COLO668 (cell line): Measurements from ENCODE around the gene ZNF609.

Experiments used
- DNase-seq: peaks from one replicate; lab custom pipeline; 2025; ENCODE audit not compliant: unreplicated experiment; lab: John Stamatoyannopoulos, UW

ZNF609 gene

DNA sequence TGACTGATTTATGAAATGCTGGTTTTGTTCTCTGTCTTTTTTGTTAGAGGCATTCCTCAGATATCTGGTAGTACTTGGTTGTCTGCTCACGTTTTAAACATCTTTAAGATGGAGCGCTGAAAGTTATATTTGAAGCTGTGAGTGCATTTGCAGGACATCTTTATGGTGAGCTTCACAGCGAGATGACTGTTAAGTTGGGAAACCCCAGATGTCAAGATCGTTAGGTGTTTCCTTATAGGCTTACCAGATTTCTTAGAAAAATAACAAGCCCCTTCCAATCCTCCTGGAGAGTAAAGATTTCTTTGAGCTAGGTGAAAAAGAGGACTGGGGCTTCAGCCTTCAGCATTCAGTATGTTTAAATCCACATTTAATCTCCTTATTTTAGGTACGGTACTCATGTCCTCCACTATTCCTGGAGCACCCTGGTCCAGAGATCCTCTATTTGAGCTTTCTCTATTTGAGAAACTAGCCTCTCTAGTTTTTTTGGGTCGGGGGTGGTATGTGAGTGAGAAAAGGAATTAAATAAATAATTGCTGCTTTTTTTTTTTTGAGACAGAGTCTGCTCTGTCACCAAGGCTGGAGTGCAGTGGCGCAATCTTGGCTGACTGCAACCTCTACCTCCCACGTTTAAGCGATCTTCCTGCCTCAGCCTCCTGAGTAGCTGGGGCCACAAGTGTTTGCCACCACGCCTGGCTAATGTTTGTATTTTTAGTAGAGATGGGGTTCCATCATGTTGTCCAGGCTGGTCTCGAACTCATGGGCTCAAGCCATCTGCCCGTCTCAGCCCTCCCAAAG is 72.3 kb downstream of the ZNF609 start:
- no peak for DNase-seq

DNA sequence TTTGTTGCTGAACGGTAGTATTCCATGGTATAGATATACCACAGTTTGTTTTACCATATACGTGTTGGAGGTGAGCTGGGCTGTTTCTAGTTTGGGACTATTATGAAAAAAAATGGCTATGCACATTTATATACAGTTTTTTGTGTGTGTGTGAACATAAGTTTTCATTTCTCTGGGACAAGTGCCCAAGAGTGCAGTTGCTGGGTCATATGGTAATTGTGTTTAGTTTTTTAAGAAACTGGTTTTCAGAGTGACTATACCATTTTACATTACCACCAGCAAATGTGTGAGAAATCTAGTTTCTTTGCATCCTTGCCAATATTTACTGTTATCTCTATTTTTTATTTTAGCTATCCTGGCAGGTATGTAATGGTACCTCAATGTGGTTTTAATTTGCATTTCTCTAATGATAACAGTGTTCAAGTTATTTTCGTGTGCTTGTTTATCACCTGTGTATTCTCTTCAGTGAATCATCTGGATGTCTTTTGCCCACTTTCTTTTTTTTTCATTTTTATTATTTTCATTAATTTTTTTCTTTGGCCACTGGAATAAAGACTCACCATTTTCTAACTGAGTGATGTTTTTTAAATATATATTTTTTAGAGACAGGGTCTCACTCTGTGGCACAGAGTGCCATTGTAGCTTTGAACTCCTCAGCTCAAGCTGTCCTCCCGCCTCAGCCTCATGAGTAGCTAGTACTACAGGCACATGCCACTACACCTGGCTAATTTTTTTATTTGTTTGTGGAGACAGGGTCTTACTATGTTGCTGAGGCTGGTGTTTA is 75.3 kb downstream of the ZNF609 start:
- no peak for DNase-seq

DNA sequence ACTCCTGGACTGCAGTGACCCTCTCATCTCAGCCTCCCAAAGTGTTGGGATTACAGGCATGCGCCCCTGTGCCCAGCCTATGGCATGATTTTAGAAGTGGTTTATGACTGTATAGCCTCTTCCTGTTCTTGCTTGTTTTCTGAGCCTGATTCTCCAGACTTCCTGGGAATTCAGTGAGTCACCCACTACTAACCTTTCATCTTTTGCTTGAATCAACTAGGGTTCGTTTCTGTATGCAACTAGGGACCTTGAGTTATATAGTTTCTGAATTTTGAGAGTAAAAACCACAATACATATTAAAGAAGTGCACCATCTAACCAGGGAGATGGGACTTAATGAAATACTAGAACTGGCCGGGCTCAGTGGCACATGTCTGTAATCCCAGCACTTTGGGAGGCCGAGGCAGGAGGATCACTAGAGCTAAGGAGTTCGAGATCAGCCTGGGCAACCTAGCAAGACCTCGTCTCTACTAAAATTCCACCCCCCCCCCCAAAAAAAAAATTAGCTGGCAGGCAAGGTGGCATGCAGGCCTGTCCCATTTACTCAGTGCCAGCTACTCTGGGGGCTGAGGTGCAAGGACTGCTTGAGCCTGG is 76.0 kb downstream of the ZNF609 start:
- no peak for DNase-seq

DNA sequence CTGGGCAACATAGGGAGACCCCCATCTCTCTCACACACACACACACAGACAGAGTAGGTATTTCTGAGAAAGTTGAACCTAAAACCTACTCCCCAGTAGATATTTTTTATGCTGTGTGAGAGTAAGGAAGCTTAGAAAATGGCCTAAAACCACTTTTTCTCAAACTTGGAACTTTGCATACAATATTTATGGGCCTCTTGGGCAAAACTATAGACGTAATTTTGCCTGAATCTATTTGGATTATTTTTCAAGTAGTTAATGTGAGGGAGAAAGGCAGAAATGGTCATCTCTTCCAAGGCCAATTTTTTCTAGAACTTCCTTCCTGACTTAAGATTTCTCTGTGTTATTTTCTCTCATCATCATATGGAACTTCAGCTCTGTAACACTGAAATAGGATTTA is 81.7 kb downstream of the ZNF609 start:
- DNase-seq, result no peak

DNA sequence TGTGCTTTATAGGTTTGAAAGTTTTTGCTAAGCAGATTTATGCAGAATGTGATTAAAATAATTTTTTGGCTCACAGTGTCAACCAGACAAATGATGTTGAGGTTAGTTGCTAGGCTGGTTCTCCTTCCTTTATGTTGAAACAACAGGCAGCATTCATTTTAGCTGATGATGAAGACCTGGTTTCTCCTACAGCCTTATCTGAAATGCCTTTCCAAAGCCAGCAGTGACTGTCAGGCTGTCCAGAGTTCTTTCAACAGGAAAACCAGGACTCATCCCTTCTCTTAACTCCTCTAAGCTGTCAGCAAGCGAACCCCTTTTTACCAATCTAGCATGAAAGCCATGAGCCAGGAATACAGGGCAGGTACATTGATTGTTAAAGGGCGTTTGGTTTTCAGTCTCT is 84.1 kb downstream of the ZNF609 start:
- no peak for DNase-seq

DNA sequence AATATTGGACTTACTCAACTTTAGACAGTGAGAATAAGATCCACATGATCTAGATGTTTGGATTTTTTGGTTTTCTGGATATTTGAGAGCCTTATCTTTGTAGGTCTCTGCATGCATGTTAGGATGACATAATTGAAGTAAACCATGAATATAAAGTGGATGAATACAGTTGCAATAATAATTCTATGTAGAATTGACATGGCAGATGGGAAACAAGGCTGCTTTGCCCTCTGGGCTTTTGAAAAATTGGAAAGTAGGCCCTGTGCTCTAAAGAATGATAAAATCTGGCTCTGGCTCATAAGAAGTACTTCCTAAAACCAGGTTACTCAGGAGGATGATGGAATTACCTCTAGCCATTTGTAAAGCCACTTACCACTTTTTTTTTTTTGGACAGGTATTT is 86.9 kb downstream of the ZNF609 start:
- no peak for DNase-seq

DNA sequence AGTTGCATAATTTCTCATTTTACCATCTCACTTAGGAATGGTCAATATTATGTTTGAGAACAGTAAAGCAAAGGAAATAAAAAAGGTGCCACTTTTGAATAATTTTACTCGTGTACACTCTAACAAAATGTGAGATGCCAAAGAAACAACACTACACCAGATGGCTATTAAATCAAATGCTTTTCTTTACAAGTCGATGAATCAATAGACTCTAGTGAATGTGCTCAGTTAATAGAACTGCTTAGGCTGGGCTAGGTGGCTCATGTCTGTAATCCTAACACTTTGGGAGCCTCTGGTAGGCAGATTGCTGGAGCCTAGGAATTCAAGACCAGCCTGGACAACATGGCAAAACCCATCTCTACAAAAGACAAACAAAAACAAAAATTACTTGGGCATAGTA is 87.9 kb downstream of the ZNF609 start:
- DNase-seq, result no peak

DNA sequence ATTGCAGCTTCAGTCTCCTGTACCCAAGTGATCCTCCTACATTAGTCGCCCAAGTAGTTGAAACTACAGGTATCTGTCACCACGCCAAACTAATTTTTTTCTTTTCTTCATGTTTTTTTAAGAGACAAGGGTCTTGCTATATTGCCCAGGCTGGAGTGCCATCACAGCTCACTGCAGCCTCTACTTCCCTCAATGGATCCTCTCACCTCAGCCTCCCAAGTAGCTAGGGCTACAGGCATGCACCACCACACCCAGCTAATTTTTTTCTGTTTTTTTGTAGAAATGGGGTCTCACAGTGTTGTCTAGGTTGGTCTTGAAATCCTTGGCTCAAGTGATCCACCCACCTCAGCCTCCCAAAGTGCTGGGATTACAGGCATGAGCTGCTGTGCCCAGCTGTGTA is 89.5 kb downstream of the ZNF609 start:
- no peak for DNase-seq

DNA sequence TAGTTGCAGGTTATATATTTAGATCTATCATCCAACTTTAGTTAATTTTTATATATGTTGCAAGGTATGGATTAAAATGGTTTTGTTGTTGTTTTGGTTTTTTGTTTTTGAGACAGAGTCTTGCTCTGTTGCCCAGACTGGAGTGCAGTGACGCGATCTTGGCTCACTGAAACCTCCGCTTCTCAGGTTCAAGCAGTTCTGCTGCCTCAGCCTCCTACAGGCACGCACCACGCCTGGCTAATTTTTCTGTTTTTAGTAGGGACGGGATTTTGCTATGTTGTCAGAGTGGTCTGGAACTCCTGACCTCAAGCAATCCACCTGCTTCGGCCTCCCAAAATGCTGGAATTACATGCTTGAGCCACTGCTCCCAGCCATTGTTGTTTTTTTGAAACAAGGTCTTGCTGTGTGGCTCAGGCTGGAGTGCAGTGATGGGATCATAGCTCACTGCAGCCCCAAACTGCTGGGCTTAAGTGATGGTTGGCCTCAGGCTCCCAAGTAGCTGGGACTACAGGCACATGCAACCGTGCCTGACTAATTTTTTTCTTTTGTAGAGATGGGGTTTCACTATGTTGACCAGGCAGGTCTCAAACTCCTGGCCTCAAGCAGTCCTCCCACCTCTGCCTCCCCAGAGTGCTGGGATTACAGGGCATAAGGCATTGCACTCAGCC is 92.0 kb downstream of the ZNF609 start:
- DNase-seq, result no peak

DNA sequence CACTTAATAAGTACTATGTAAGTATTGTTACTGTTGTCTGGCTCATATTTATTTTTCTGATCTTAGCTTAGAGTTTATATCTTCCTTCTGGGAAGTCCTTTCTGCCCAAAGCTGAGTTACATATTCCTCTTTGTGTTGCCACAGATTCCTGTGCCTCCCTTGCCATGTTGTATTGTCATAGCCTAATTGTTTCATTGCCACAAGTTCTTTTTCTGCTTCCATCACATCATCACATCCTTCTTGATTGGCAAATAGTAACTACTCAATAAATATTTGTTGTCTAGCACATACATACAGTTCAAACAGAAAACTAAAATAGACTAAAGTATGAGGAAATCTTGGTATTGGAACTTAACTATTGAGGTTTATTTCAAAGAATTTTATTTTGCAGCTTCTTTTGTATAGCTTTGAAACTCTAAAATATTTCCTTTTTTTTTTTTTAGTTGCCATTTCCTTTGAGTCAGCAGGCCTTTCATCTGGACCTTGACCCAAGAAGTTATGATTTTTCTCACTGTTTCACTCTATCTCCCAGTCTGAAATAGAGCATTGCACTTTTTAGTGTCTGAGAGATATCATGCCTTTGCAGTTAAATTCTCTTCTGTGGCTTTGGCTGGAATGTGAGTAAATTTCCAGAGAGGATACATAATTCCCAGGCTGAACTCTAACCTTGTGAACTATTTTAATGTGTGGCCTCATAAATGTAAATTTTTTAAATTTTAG is 98.2 kb downstream of the ZNF609 start:
- no peak for DNase-seq

DNA sequence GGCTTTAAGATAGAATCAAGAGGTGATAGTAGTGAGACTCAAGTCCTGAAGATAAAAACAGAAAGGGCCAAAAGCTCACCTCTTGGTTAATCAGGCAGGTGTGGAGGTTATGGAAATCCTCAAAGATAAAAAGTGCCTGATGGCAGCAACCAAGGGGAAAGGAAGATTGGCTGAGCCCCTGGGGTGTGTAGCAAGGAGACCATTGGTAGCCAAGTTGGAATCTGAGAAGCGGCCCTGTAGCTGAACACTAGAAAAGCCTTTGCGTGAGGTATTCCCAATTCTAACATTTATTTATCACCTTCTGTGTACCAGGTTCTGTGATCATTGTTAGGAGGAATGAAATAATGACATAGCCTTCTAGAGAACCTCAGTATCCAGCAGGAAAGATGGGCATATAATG is 98.9 kb downstream of the ZNF609 start:
- DNase-seq, result no peak

DNA sequence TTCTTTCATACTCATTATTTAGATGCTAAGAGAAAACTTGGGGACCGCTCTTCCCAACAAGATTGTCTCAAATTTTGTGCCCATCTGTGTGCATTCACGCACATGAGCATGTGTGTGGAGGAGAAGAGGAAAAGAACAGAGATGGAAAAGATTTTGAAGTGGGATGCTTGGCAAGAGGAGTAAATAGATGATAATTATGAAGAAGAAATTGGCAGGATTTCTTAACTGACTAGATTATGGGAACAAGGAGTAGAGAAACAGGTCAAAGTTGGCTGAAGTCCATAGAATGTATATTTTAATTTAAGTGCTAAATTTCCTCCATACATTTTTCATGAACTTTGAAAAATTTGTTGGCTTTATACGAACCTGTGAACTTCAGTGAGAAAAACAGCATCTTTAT is 100.1 kb downstream of the ZNF609 start:
- DNase-seq, result no peak

DNA sequence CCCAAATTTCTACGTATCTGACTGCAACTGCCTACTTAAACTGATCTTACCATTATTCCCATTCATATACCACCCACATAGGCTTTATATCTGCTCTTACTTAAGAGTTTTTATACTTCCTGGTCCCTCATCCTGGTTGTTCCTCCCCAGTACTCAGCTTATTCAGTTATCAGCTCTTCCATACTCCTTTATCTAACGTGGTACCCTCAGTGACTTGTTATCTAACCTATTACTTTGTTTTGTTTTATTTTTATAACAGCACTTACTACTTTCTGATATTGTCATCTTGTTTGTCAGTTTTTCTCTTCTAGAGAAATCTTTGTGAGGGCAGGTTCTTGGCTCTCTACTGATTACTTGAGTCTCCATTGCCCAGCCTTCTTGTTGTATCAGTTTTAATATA is 100.6 kb downstream of the ZNF609 start:
- no peak for DNase-seq

DNA sequence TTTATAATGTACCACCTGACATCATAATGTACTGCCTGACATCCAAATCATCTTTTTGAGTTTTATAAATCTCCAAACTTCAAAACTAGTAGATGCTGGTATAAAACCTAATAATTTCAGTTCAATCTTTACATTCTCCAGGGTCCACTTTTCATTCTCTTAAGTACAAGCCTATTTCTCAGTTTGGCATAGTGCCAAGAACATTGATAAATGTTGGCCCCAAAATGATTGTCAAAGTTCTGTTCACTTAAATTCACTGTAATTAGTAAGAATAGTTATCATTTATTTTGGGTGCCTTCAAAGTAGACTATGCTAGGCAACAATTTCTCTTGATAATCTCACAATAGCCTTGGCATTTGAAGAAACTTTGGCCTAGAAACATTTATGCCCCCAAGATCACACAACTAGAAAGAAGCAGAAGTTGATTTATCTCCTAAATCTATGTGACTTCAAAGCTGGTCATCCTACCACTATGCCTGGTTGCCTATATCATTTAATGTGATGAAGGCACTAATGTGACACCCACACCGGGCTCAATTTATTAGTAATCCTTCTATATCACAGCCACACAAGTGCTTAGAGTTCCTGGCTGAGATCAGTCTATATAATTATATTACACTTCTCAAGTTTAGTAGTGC is 101.7 kb downstream of the ZNF609 start:
- DNase-seq, result no peak

DNA sequence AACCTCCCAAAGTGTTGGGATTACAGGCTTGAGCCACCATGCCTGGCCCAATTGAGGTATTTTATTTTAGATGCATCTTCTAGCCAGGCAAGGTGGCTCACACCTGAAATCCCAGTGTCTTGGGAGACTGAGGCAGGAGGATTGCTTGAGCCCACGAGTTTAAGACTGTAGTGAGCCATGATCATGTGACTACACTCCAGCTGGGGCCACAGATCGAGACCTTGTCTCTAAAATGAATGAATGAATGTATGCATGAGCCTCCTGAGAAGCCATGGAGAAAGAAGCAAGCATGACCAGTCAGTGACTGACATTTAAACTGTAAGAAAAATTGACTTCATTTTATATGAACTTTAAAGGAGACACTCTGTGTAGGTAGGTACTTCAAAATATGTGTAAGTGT is 105.7 kb downstream of the ZNF609 start:
- no peak for DNase-seq

DNA sequence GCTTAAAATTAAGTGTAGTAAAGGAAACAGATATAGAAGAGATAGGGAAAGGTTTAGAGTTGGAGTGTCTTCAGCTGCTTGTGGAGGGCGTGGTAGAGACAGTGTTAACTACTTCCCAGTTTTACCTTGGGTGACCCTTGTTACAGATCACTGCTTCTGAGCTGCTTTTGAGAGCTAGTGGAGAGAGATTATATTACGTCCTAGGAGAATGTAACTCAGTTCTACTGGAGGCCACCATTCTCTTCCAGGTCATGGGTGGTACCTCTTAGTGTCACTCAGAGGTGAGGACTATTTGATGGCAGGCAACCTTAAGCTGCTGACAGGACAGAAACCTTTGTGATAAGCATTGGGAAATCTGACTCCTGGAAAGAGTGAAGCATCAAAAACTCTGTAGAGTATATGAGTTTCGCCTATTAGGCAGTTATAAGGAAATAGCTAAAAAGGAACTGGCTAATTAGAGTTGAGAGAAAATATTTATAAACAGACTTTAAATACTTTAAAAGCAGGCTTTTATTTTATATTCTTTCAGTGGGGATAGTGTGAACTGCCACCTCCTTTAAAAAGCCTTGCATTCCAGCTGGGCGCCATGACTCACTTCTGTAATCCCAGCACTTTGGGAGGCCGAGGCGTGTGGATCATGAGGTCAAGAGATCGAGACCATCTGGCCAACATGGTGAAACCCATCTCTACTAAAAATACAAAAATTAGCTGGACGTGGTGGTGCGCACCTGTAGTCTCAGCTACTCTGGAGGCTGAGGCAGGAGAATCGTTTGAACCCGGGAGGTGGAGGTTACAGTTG is 106.5 kb downstream of the ZNF609 start:
- no peak for DNase-seq

DNA sequence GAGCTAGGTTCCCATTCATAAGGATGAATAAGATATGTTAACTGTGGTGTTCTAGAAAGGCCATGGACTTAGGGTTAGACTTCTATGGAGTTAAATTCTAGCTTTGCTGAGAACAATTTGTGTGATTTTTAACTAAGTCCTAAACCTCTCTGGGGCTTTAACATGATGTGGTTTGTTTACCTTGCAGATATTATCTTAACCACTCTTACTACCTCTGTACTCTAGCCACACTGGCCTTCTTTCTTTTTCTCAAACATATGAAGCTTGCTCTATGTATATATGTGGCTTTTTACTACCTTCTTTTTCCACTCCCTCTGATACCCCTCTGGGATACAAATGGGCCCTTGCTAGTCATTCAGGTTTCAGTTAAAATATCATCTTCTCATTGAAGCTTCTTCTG is 108.4 kb downstream of the ZNF609 start:
- DNase-seq, result no peak

DNA sequence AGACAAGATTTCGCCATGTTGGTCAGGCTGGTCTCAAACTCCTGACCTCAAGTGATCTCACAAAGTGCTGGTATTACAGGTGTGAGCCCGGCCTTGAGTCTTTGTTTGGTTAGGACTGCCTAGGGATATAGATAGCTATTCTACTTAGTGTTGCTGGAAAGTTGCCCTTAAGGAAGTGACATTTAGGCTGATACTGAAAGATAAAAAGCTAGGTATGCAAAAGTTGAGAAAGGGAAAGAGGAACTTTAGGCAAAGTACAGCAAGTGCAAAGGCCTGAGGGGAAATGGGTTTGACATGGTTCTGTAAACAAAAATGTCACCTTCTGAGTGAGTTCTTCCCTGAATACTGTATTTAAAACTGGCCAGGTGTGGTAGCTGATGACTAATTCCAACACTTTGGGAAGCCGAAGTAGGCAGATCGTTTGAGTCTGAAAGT is 111.5 kb downstream of the ZNF609 start:
- DNase-seq, result no peak

DNA sequence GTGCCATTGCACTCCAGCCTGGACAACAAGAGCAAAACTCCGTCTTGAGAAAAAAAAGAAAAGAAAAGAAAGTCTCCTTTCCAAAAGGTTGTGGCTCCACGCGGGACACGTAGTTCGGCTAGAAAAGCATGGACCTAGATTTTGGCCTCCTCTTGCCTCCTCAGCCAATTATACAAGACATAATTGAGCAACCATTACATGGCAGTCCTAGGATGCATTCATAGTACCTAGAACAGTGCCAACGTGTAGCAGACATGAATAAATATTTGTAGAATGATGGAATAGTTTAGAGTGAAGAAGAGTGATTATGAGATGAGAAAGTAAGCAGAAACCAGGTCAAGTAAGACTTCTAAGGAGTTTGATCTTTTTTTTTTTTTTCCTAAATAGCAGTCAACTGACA is 112.5 kb downstream of the ZNF609 start:
- no peak for DNase-seq
